HCT116 (cell line): ENCODE results near the gene IGF2BP3. TPM values are rescaled to one million over a fixed set of nuclear protein-coding genes. Genes with fewer than 3 reads are reported as not detected.
A peak's percentile ranks its signal among the peaks of the same experiment; 100 is the strongest.

ENCODE experiments used
- ATAC-seq: fragments of 200-7000 bp; cut with Tn5 transposase; 2 replicates; pipeline ENCODE4 v1.9.1; 2020; ENCODE audit warnings: mild to moderate bottlenecking, moderate library complexity
- BruUV-seq: library from RNA; stranded (reverse); fragments of 400-500 nt; replicated peaks from 2 replicates; lab custom pipeline; 2021; lab: Mats Ljungman, UMichigan
- CTCF ChIA-PET: fragments of 300-600 bp; sonication (Branson Sonifier 250); formaldehyde crosslinking; loops from one replicate; lab custom pipeline; 2021; ENCODE audit warnings: antibody characterized with exemption; lab: Charles Lee
- POLR2A ChIA-PET: fragments of 300-600, 350-600 bp; sonication (Branson Sonifier 250); formaldehyde crosslinking; loops from one replicate; lab custom pipeline; 2021; ENCODE audit warnings: antibody characterized with exemption; lab: Charles Lee
- RAD21 ChIA-PET, 2 experiments: fragments of 300-600 bp; sonication (Branson Sonifier 250); formaldehyde crosslinking; loops; one replicate each; lab custom pipeline; 2023; ENCODE audit warnings: low total read pairs in 2 of 2; ENCODE audit not compliant: uncharacterized antibody in 2 of 2, unreplicated experiment in 2 of 2, low non-redundant PET in 1 of 2; lab: Charles Lee
- DNase-seq: peaks from one replicate; pipeline ENCODE4 v3.0.0-alpha.2; 2010; ENCODE audit warnings: low read depth, low spot score
- H2AFZ ChIP-seq: fragments of 200-600 bp; shearing (Covaris generic), sonication (generic); 2 replicates; pipeline ENCODE4 v1.6.1; 2017; ENCODE audit warnings: low read depth, mixed run types, mixed read lengths, antibody characterized with exemption, low read length; ENCODE audit not compliant: poor library complexity, severe bottlenecking
- H3K27ac ChIP-seq: 2 replicates; pipeline ENCODE4 v1.5.1; 2012; ENCODE audit warnings: low read depth, low read length
- H3K27me3 ChIP-seq: fragments of 200-600 bp; sonication (generic); 2 replicates; pipeline ENCODE4 v1.6.1; 2016; ENCODE audit warnings: mixed run types, low read length, mixed read lengths; ENCODE audit not compliant: insufficient read depth
- H3K36me3 ChIP-seq, 2 experiments: fragments of 200-500 bp in 1 of 2; fragments of 200-600 bp in 1 of 2; sonication (Bioruptor generic) in 1 of 2; sonication (generic) in 1 of 2; 2 replicates each; pipeline versions ENCODE4 v1.5.1 to v1.6.1; 2014 to 2016; ENCODE audit warnings: low read length in 2 of 2, inconsistent platforms in 1 of 2, mixed read lengths in 1 of 2, mixed run types in 1 of 2; ENCODE audit not compliant: insufficient read depth in 2 of 2, control insufficient read depth in 1 of 2
- H3K4me1 ChIP-seq, 2 experiments: fragments of 200-600 bp in 1 of 2; sonication (generic) in 1 of 2; 2 replicates each; pipeline versions ENCODE4 v1.5.1 to v1.6.1; 2012 to 2017; ENCODE audit warnings: low read length in 2 of 2, inconsistent platforms in 1 of 2, mild to moderate bottlenecking in 1 of 2, mixed read lengths in 1 of 2, mixed run types in 1 of 2, moderate library complexity in 1 of 2; ENCODE audit not compliant: insufficient read depth in 2 of 2, control insufficient read depth in 1 of 2
- H3K4me2 ChIP-seq: fragments of 200-600 bp; sonication (generic); 2 replicates; pipeline ENCODE4 v1.6.1; 2017; ENCODE audit warnings: mixed run types, low read length, mixed read lengths
- H3K4me3 ChIP-seq, 2 experiments: fragments of 200-600 bp in 1 of 2; sonication (generic) in 1 of 2; replicated peaks in 1 of 2; 2 replicates each; pipeline ENCODE4 v1.5.1; 2011 to 2016; ENCODE audit warnings: low read length in 2 of 2, control low read depth in 1 of 2, low read depth in 1 of 2, mild to moderate bottlenecking in 1 of 2, mixed read lengths in 1 of 2, mixed run types in 1 of 2
- H3K79me2 ChIP-seq: fragments of 200-600 bp; sonication (generic); 2 replicates; pipeline ENCODE4 v1.6.1; 2017; ENCODE audit warnings: mild to moderate bottlenecking, mixed run types, low read length, moderate library complexity, mixed read lengths; ENCODE audit not compliant: insufficient read depth
- H3K9ac ChIP-seq: fragments of 200-600 bp; sonication (generic); 2 replicates; pipeline ENCODE4 v1.6.1; 2016; ENCODE audit warnings: low read length, mixed read lengths
- H3K9me2 ChIP-seq: fragments of 200-600 bp; sonication (generic), shearing (Covaris generic); 2 replicates; pipeline ENCODE4 v1.6.1; 2017; ENCODE audit warnings: mixed run types, mild to moderate bottlenecking, moderate library complexity; ENCODE audit not compliant: insufficient read depth
- H3K9me3 ChIP-seq, 2 experiments: fragments of 200-500 bp in 1 of 2; fragments of 200-600 bp in 1 of 2; sonication (Bioruptor generic) in 1 of 2; sonication (generic) in 1 of 2; 2 replicates each; pipeline ENCODE4 v1.6.1; 2014 to 2017; ENCODE audit warnings: low read length in 2 of 2, mixed read lengths in 2 of 2, inconsistent platforms in 1 of 2, low read depth in 1 of 2, mild to moderate bottlenecking in 1 of 2, mixed run types in 1 of 2, moderate library complexity in 1 of 2; ENCODE audit not compliant: control insufficient read depth in 1 of 2, insufficient read depth in 1 of 2
- H4K20me1 ChIP-seq: fragments of 200-600 bp; sonication (generic), shearing (Covaris generic); 2 replicates; pipeline ENCODE4 v1.6.1; 2017; ENCODE audit warnings: mixed run types, mild to moderate bottlenecking, moderate library complexity; ENCODE audit not compliant: insufficient read depth
- CBX3 ChIP-seq: IDR thresholded peaks from 2 replicates; pipeline ENCODE4 v1.6.1; 2012; ENCODE audit warnings: low read depth
- CEBPB ChIP-seq: IDR thresholded peaks from 2 replicates; pipeline ENCODE4 v1.6.1; 2012; ENCODE audit warnings: low read depth
- CTCF ChIP-seq, 3 experiments: fragments of 200-600 bp in 1 of 3; sonication (generic) in 1 of 3; IDR thresholded peaks in 2 of 3; conservative IDR thresholded peaks in 1 of 3; 2 replicates each; pipeline ENCODE4 v1.5.1; 2012 to 2017; ENCODE audit warnings: low read depth in 2 of 3, low read length in 2 of 3, antibody characterized with exemption in 1 of 3, borderline replicate concordance in 1 of 3, control low read depth in 1 of 3, mild to moderate bottlenecking in 1 of 3, mixed read lengths in 1 of 3, mixed run types in 1 of 3, moderate library complexity in 1 of 3; ENCODE audit not compliant: insufficient read depth in 1 of 3
- EZH2 ChIP-seq: fragments of 200-600 bp; sonication (generic); IDR thresholded peaks from 2 replicates; pipeline ENCODE4 v1.6.1; 2017; ENCODE audit warnings: antibody characterized with exemption, mixed run types
- EZH2phosphoT487 ChIP-seq: fragments of 200-600 bp; IDR thresholded peaks from 2 replicates; pipeline ENCODE4 v1.6.1; 2018; ENCODE audit warnings: antibody characterized with exemption, borderline replicate concordance
- FOSL1 ChIP-seq: IDR thresholded peaks from 2 replicates; pipeline ENCODE4 v1.6.1; 2012; ENCODE audit warnings: low read depth
- JUND ChIP-seq: IDR thresholded peaks from 2 replicates; pipeline ENCODE4 v1.6.1; 2012
- POLR2A ChIP-seq: IDR thresholded peaks from 2 replicates; pipeline ENCODE4 v1.7.0; 2011; ENCODE audit warnings: borderline replicate concordance; ENCODE audit not compliant: insufficient read depth, insufficient read length; ENCODE audit errors: extremely low read depth
- RAD21 ChIP-seq: IDR thresholded peaks from 2 replicates; pipeline ENCODE4 v1.6.1; 2012; ENCODE audit warnings: low read depth, mild to moderate bottlenecking
- REST ChIP-seq: IDR thresholded peaks from 2 replicates; pipeline ENCODE4 v1.6.1; 2012; ENCODE audit warnings: low read depth
- SIN3A ChIP-seq: IDR thresholded peaks from 2 replicates; pipeline ENCODE4 v1.6.1; 2012; ENCODE audit warnings: low read depth
- SP1 ChIP-seq: IDR thresholded peaks from 2 replicates; pipeline ENCODE4 v1.6.1; 2012; ENCODE audit warnings: low read depth
- TCF7L2 ChIP-seq: IDR thresholded peaks from 2 replicates; pipeline ENCODE4 v1.7.0; 2011; ENCODE audit warnings: borderline replicate concordance, inconsistent platforms; ENCODE audit not compliant: insufficient read depth, insufficient read length; ENCODE audit errors: extremely low read depth
- ZBTB33 ChIP-seq: IDR thresholded peaks from 2 replicates; pipeline ENCODE4 v1.6.1; 2011; ENCODE audit warnings: mild to moderate bottlenecking, low read length, moderate library complexity; ENCODE audit not compliant: insufficient replicate concordance; ENCODE audit errors: extremely low read depth
- ZFX ChIP-seq: fragments of 450-650 bp; IDR thresholded peaks from 2 replicates; pipeline ENCODE4 v1.6.1; 2017
- intact Hi-C: fragments of 100-400 bp; cut with micrococcal nuclease; formaldehyde crosslinking; loops from 2 replicates; pipeline ENCODE4 v1.10.0; 2022
- total RNA-seq: library from RNA; stranded (reverse); gene quantifications from one replicate; pipeline ENCODE4 v1.2.1, GENCODE V29; 2021; ENCODE audit not compliant: unreplicated experiment
- TF ChIP-seq, protein P1 (sequence below): IDR thresholded peaks from 2 replicates; pipeline ENCODE4 v1.6.1; 2012
- TF ChIP-seq, protein P2 (sequence below): IDR thresholded peaks from 2 replicates; pipeline ENCODE4 v1.6.1; 2012

Gene IGF2BP3
- total RNA-seq, 1 experiment from 2014 or later, result 79.1 TPM

DNA sequence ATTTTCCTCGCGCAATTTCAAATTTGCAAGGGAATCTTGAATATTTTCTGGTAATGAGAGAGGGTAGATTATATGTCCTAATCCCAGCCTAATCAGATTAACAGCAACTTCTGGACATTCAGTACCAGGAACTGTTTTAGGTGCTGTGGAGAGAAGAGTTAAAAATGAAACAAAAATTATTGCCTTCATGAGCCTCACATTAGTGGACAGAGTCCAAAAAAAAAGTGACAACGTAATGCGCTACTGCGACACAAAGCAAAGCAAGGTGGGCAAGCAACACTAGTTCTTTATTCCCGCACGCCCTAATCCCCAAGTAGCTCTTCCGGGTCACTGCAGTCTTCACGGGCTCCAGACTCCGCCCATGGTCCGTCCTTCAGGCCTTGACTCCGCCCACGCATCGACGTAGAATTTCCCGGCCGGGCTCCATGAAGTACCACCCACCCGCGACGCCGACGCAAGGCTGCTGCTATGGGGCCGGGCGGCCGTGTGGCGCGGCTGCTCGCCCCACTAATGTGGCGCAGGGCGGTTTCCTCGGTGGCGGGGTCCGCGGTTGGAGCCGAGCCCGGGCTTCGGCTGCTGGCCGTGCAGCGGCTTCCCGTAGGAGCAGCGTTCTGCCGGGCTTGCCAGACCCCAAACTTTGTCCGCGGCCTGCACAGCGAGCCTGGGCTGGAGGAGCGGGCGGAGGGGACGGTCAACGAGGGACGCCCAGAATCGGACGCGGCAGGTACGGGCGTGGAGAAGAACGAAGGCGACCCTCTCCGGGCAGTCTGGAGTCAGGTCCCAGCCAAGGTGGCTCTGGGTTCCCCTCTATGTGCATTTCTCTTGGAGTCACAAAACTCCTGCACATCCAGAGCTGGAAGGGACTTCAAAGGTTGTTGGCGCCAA lies 171.2 kb downstream of the IGF2BP3 start, which contains the start of gene MALSU1:
MALSU1 (plus strand) TSS at position 455 of the 885 bp plus-strand sequence; CDS start at position 469, 14 bp downstream.
- peak; percentile 95 for ATAC-seq
- Histone ChIP-seq H3K9ac (peak within 1 kb of the TSS; percentile 93), H3K4me2 (peak within 1 kb of the TSS; percentile 100), H3K4me1 (peaks cover 16 to 32% of the 10 kb centered on the region in 2 experiments; a peak in 3 of 4 replicates), H3K9me2 (no peaks in the 10 kb centered on the region), H3K27me3 (no peaks in the 10 kb centered on the region), H3K4me3 (peak within 1 kb of the TSS; percentile 96 to 100), H3K36me3 (peaks cover 8 to 9% of the 10 kb centered on the region in 2 experiments; a peak in 2 of 4 replicates), H4K20me1 (no peaks in the 10 kb centered on the region), H3K27ac (peak within 1 kb of the TSS; percentile 81), H2AFZ (peak within 1 kb of the TSS; percentile 93), H3K9me3 (no peaks in the 10 kb centered on the region), H3K79me2 (peaks cover 49% of the 10 kb centered on the region)
- POLR2A ChIA-PET, result interaction anchor here (0.8 to 1.7 kb wide), 7 partner anchors 9 to 232 kb away, joined by 3 to 4 read pairs (median 3); no protein-coding TSS in a partner anchor
- RAD21 ChIA-PET, result interaction anchor here in 1 of 2 experiments (0.9 kb wide), 1 partner anchor 246 kb away, joined by 5 read pairs; no protein-coding TSS in a partner anchor
- CTCF ChIA-PET, result interaction anchor here (1.0 to 1.6 kb wide), 2 partner anchors 23 to 26 kb away, joined by 4 read pairs; no protein-coding TSS in a partner anchor
- intact Hi-C loops, result loop anchor here (5.0 kb wide), 1 partner anchor 192 kb away; the partner anchor contains the start of gene KLHL7
- TSS peak; percentile 93 for BruUV-seq
- DNase-seq, result peak; percentile 95
- no peak for TF ChIP-seq CTCF (IDR thresholded peaks at IDR 0.05 in 2 of 3, conservative IDR thresholded peaks at IDR 0.05 in 1 of 3; ENCODE audit: borderline replicate concordance in 1 of 3, insufficient read depth in 1 of 3, low read depth in 2 of 3, low read length in 2 of 3)
- peak; percentile 98 for TF ChIP-seq ZFX
- TF ChIP-seq EZH2, result no peak
- no peak for TF ChIP-seq CEBPB
- no peak for TF ChIP-seq JUND
- peak; percentile 88 for TF ChIP-seq SIN3A
- TF ChIP-seq, protein P1, sequence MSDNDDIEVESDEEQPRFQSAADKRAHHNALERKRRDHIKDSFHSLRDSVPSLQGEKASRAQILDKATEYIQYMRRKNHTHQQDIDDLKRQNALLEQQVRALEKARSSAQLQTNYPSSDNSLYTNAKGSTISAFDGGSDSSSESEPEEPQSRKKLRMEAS, result peak; percentile 82
- peak; percentile 94 for TF ChIP-seq POLR2A
- peak; percentile 56 for TF ChIP-seq ZBTB33
- peak; percentile 72 for TF ChIP-seq SP1
- TF ChIP-seq, protein P2, sequence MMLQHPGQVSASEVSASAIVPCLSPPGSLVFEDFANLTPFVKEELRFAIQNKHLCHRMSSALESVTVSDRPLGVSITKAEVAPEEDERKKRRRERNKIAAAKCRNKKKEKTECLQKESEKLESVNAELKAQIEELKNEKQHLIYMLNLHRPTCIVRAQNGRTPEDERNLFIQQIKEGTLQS, result no peak
- no peak for TF ChIP-seq FOSL1
- TF ChIP-seq RAD21, result peak; percentile 11; the same call in 1 of the 2 replicates
- 0 out of 2 replicates have a peak, but pooled peaks have one; percentile 23 for TF ChIP-seq CBX3
- TF ChIP-seq EZH2phosphoT487, result no peak
- peak; percentile 12 for TF ChIP-seq TCF7L2
- TF ChIP-seq REST, result no peak
